K562 (cell line): Measurements from ENCODE around the gene TANGO6. TPM values are rescaled to one million over a fixed set of nuclear protein-coding genes. Genes with fewer than 3 reads are reported as not detected.

Experiments
- ATAC-seq: fragments of 200-7000 bp; cut with Tn5 transposase; 3 replicates; pipeline ENCODE4 v1.9.1; 2020; ENCODE audit warnings: moderate library complexity
- BruUV-seq: library from RNA; stranded (reverse); fragments of 400-500 nt; replicated peaks from 2 replicates; lab custom pipeline; 2021; lab: Mats Ljungman, UMichigan
- CTCF ChIA-PET: fragments of 300-600 bp; formaldehyde crosslinking; extraction: SDS; loops from one replicate; lab custom pipeline; 2021; ENCODE audit warnings: low intra/inter-chr PET ratio; lab: Yijun Ruan, JAX
- POLR2A ChIA-PET: fragments of 300-600, 350-650 bp; sonication (Branson Sonifier 250); formaldehyde crosslinking; extraction: SDS; loops from one replicate; lab custom pipeline; 2021; ENCODE audit warnings: antibody characterized with exemption, inconsistent platforms; lab: Yijun Ruan, JAX
- DNase-seq, 4 experiments: peaks; one replicate each; pipeline versions ENCODE4 v3.0.0 to v3.0.0-alpha.2; 2011 to 2018; ENCODE audit warnings: low spot score in 3 of 4, mixed read lengths in 3 of 4; ENCODE audit errors: extremely low read depth in 1 of 4
- FAIRE-seq: peaks from 2 replicates; lab custom pipeline; 2011; peaks lifted over from hg19 to GRCh38; lab: Jason Lieb, UNC
- H2AFZ ChIP-seq: 2 replicates; pipeline ENCODE4 v1.6.0; 2011; ENCODE audit warnings: low read depth, low read length, control low read depth, inconsistent platforms
- H3K27ac ChIP-seq: fragments of 200-600 bp; 3 replicates; pipeline ENCODE4 v1.8.0; 2011; ENCODE audit warnings: low read depth, mild to moderate bottlenecking, control low read depth, inconsistent platforms, low read length, moderate library complexity, mixed read lengths; ENCODE audit errors: extremely low read depth
- H3K27me3 ChIP-seq, 2 experiments: fragments of 300-600 bp in 1 of 2; 2 replicates in 1 of 2; 3 replicates in 1 of 2; pipeline versions ENCODE4 v1.6.0 to v1.8.0; 2011; ENCODE audit warnings: inconsistent platforms in 2 of 2, low read length in 2 of 2, mild to moderate bottlenecking in 1 of 2, mixed read lengths in 1 of 2, moderate library complexity in 1 of 2; ENCODE audit not compliant: control insufficient read depth in 2 of 2, insufficient read depth in 2 of 2
- H3K36me3 ChIP-seq: fragments of 300-600 bp; 3 replicates; pipeline ENCODE4 v1.8.0; 2011; ENCODE audit warnings: mild to moderate bottlenecking, low read length, inconsistent platforms; ENCODE audit not compliant: control insufficient read depth, insufficient read depth
- H3K4me1 ChIP-seq, 2 experiments: fragments of 200-600 bp in 1 of 2; replicated peaks in 1 of 2; 2 replicates in 1 of 2; 3 replicates in 1 of 2; pipeline versions ENCODE4 v1.5.1 to v1.8.0; 2011; ENCODE audit warnings: inconsistent platforms in 2 of 2, low read length in 2 of 2, mild to moderate bottlenecking in 1 of 2, mixed read lengths in 1 of 2, moderate library complexity in 1 of 2; ENCODE audit not compliant: control insufficient read depth in 2 of 2, insufficient read depth in 2 of 2
- H3K4me2 ChIP-seq: 2 replicates; pipeline ENCODE4 v1.6.1; 2011; ENCODE audit warnings: low read length, control low read depth, inconsistent platforms, mixed read lengths; ENCODE audit not compliant: insufficient read depth
- H3K4me3 ChIP-seq: fragments of 200-600 bp; sonication (generic), shearing (Covaris generic); 2 replicates; pipeline ENCODE4 v1.5.1; 2016; ENCODE audit warnings: control low read depth, inconsistent platforms
- H3K79me2 ChIP-seq: fragments of 200-600 bp; 3 replicates; pipeline ENCODE4 v1.8.0; 2011; ENCODE audit warnings: low read length, inconsistent platforms; ENCODE audit not compliant: control insufficient read depth, insufficient read depth
- H3K9ac ChIP-seq, 2 experiments: 2 replicates each; pipeline versions ENCODE4 v1.6.0 to v1.6.1; 2011; ENCODE audit warnings: low read depth in 2 of 2, low read length in 2 of 2, control low read depth in 1 of 2, inconsistent platforms in 1 of 2, mild to moderate bottlenecking in 1 of 2, mixed read lengths in 1 of 2; ENCODE audit not compliant: insufficient read depth in 1 of 2
- H3K9me1 ChIP-seq: one replicate; pipeline ENCODE4 v1.6.0; 2011; ENCODE audit warnings: inconsistent platforms, mild to moderate bottlenecking, low read length, moderate library complexity; ENCODE audit not compliant: control insufficient read depth, insufficient read depth
- H3K9me3 ChIP-seq: replicated peaks from 2 replicates; pipeline ENCODE4 v1.5.1; 2011; ENCODE audit warnings: low read depth, low read length, inconsistent platforms; ENCODE audit not compliant: control insufficient read depth, insufficient read depth
- H4K20me1 ChIP-seq: replicated peaks from 2 replicates; pipeline ENCODE4 v1.6.1; 2011; ENCODE audit warnings: low read length, inconsistent platforms, mixed read lengths; ENCODE audit not compliant: control insufficient read depth, insufficient read depth
- CREB3 ChIP-seq: fragments of 450-650 bp; conservative IDR thresholded peaks from 2 replicates; pipeline ENCODE4 v1.6.1; 2016; ENCODE audit warnings: missing genetic modification characterization, low read depth, mild to moderate bottlenecking, missing compliant biosample characterization, moderate library complexity
- E2F6 ChIP-seq, 2 experiments: IDR thresholded peaks; 2 replicates each; pipeline ENCODE4 v1.6.1; 2011; ENCODE audit warnings: borderline replicate concordance in 1 of 2, control low read depth in 1 of 2, low read depth in 1 of 2, low read length in 1 of 2, mild to moderate bottlenecking in 1 of 2, mixed read lengths in 1 of 2, moderate library complexity in 1 of 2; ENCODE audit not compliant: insufficient read depth in 1 of 2, insufficient read length in 1 of 2, poor library complexity in 1 of 2, severe bottlenecking in 1 of 2; ENCODE audit errors: extremely low read depth in 1 of 2
- GATAD2A ChIP-seq: fragments of 450-650 bp; IDR thresholded peaks from 2 replicates; pipeline ENCODE4 v1.6.1; 2017
- KHSRP ChIP-seq: fragments of 450-650 bp; IDR thresholded peaks from 2 replicates; pipeline ENCODE4 v1.6.1; 2017
- RBBP5 ChIP-seq: fragments of 200-600 bp; sonication (generic); IDR thresholded peaks from 2 replicates; pipeline ENCODE4 v1.6.1; 2012; ENCODE audit warnings: borderline replicate concordance, mild to moderate bottlenecking, low read length, control low read depth, inconsistent platforms; ENCODE audit not compliant: insufficient read depth, poor library complexity, severe bottlenecking
- TCF15 ChIP-seq: fragments of 250-450 bp; sonication (Bioruptor Pico); IDR thresholded peaks from 2 replicates; pipeline ENCODE4 v1.8.0; 2022; ENCODE audit warnings: moderate library complexity, mild to moderate bottlenecking, inconsistent platforms
- TEAD4 ChIP-seq, 2 experiments: sonication (generic) in 1 of 2; formaldehyde crosslinking in 1 of 2; IDR thresholded peaks; 2 replicates each; pipeline versions ENCODE4 v1.6.1 to v1.8.0; 2012 to 2022; ENCODE audit warnings: borderline replicate concordance in 1 of 2, inconsistent platforms in 1 of 2, low read length in 1 of 2, mild to moderate bottlenecking in 1 of 2, missing genetic modification reagents in 1 of 2
- XRCC3 ChIP-seq: fragments of 450-650 bp; IDR thresholded peaks from 2 replicates; pipeline ENCODE4 v1.6.1; 2017; ENCODE audit warnings: mild to moderate bottlenecking, moderate library complexity
- ZNF407 ChIP-seq: fragments of 450-650 bp; IDR thresholded peaks from 2 replicates; pipeline ENCODE4 v1.6.1; 2016; ENCODE audit warnings: low read depth
- WGBS: fragments of 100-300 bp; shearing (Covaris generic); methylation state at CpG from one replicate; pipeline ENCODE4 v1.1.6; 2016; ENCODE audit warnings: low coverage, mixed read lengths; ENCODE audit not compliant: insufficient coverage; ENCODE audit errors: missing lambda C conversion rate; 5-methylcytosine and 5-hydroxymethylcytosine counted together
- in situ Hi-C: fragments of 300-500 bp; cut with MboI; formaldehyde crosslinking; loops from 4 replicates; pipeline ENCODE4 v1.15.0; 2018; ENCODE audit warnings: inconsistent platforms, mixed read lengths
- intact Hi-C: fragments of 100-400 bp; cut with micrococcal nuclease; formaldehyde crosslinking; loops from 2 replicates; pipeline ENCODE4 v1.14.2; 2022
- polyA plus RNA-seq, 8 experiments: library from polyadenylated mRNA; depleted of rRNA in 4 of 8; stranded (reverse) in 5 of 8; unstranded in 3 of 8; fragments of >200 nt; fragmentation: Nextera tagmentation in 2 of 8; fragmentation: Illumina TruSeq in 1 of 8; extraction: Ambion mirVana in 2 of 8; extraction: Trizol in 1 of 8; gene quantifications; 2 replicates each; pipeline versions ENCODE4 v1.2.1 to v1.2.3, GENCODE V29; 2011 to 2014; ENCODE audit warnings: inconsistent platforms in 1 of 8, missing spikeins in 1 of 8
- total RNA-seq, 7 experiments: library from RNA; depleted of rRNA in 6 of 7; stranded (reverse); fragments of >200 nt in 6 of 7; fragmentation: Illumina TruSeq in 2 of 7; extraction: Trizol in 2 of 7; gene quantifications; 2 replicates each; pipeline versions ENCODE4 v1.2.1 to v1.2.3, GENCODE V29; 2011 to 2021; ENCODE audit warnings: low replicate concordance in 1 of 7

The TANGO6 gene
- total and polyA plus RNA-seq, 9 of the 15 experiments (the other 6 are each of a cell fraction or from before 2014, with no cell fraction given) = 1.6 to 15.2 (median 9.6) TPM

- H3K4me2 ChIP-seq = no peak overlapping the region
- H3K9ac ChIP-seq = no peak overlapping the region
- no peaks in the 10 kb centered on the region for H3K27me3 ChIP-seq
- BruUV-seq = no TSS peak
- CTCF ChIA-PET = interaction anchor here (0.6 kb wide), 1 partner anchor 63 kb away, joined by 9 read pairs; no protein-coding TSS in a partner anchor
- H3K79me2 ChIP-seq = no peaks in the 10 kb centered on the region
- H3K27ac ChIP-seq = no peak overlapping the region
- intact Hi-C loops (no loop called here), in situ Hi-C loops (no loop called here)
- H2AFZ ChIP-seq = no peak overlapping the region
- DNase-seq = no peak
- H3K36me3 ChIP-seq = no peaks in the 10 kb centered on the region
- TF ChIP-seq RBBP5 = no peak
- no peak for TF ChIP-seq XRCC3
- TF ChIP-seq ZNF407 = no peak
- no peak for TF ChIP-seq GATAD2A
- no peak for TF ChIP-seq TEAD4 (IDR thresholded peaks at IDR 0.05; ENCODE audit: low read length)
- no peak for TF ChIP-seq TEAD4 (CRISPR knock-in tag; IDR thresholded peaks at IDR 0.05; ENCODE audit: borderline replicate concordance)
- no peak for TF ChIP-seq CREB3
- no peak for TF ChIP-seq E2F6 (IDR thresholded peaks at IDR 0.05; ENCODE audit: borderline replicate concordance in 1 of 2, extremely low read depth in 1 of 2, insufficient read depth in 1 of 2, insufficient read length in 1 of 2, low read depth in 1 of 2, low read length in 1 of 2, poor library complexity in 1 of 2, severe bottlenecking in 1 of 2)
- no peak for TF ChIP-seq TCF15
- no peak for TF ChIP-seq KHSRP
- no peaks in the 10 kb centered on the region for H3K9me3 ChIP-seq
- peaks cover 6 to 9% of the 10 kb centered on the region in 2 experiments for H3K4me1 ChIP-seq
- FAIRE-seq = no peak
- ATAC-seq = no peak
- no peak overlapping the region for H3K4me3 ChIP-seq
- 27% methylated on average over 2 of the region's 2 CpGs for WGBS
- POLR2A ChIA-PET = interaction anchor here (0.7 kb wide), 1 partner anchor 16 kb away, joined by 3 read pairs; no protein-coding TSS in a partner anchor
- H4K20me1 ChIP-seq = 0 out of 2 replicates have a peak, but pooled peaks cover 5% of the 10 kb centered on the region
- peaks cover 4% of the 10 kb centered on the region for H3K9me1 ChIP-seq
Measured at GRCh38 chr16:69084289-69084688, 241.0 kb downstream of the TANGO6 start.
